ENCODE measurements around the gene ZBTB8A. TPM values are rescaled to one million over a fixed set of nuclear protein-coding genes. Genes with fewer than 3 reads are reported as not detected.

ZBTB8A gene
- total and polyA plus RNA-seq, 10 of the 15 experiments (the other 5 are each of a cell fraction or from before 2014, with no cell fraction given): 0.48 to 4.7 (median 2.4) TPM

DNA sequence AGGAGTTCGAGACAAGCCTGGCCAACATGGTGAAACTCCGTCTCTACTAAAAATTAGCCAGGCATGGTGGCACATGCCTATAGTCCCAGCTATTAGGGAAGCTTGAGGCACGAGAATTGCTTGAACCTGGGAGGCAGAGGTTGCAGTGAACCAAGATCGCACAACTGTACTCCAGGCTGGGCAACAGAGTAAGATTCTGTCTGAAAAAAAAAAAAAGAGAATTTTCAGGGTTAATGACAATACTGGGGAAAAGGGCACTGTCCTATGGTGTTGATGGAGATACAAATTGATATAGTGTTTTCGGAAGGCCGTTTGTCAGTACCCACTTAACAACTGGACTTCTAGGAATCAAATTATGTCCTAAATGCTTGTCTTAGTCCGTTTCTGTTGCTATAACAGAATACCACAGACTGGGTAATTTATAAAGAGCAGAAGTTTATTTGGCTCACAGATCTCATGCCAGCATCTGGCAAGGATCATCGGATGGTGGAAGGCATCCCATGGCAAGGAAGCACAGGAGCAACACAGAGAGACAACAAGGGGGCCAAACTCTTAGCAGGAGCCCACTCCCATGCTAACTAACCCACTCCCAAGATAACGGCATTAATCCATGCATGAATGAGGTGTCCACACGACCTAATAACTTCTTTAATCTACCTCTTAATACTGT is 41.3 kb downstream of the ZBTB8A start:
- ChIA-PET CTCF (no interaction called here), RAD21 (ENCODE audit: unreplicated experiment) (no interaction called here), SMC1A (ENCODE audit: uncharacterized antibody, unreplicated experiment) (no interaction called here), POLR2A (no interaction called here)
- no peak overlapping the region for H3K4me3 ChIP-seq
- WGBS (ENCODE audit: insufficient coverage, insufficient replicate concordance, low lambda C conversion rate, missing lambda C conversion rate): 79% methylated on average over 10 of the region's 10 CpGs
- H3K27ac ChIP-seq (ENCODE audit: control insufficient read depth, insufficient read depth): no peak overlapping the region
- H3K27me3 ChIP-seq (replicated peaks in 1 of 2; ENCODE audit: control insufficient read depth in 2 of 2, insufficient read depth in 2 of 2, low read length in 1 of 2): no peaks in the 10 kb centered on the region
- no peaks in the 10 kb centered on the region for H4K20me1 ChIP-seq (ENCODE audit: control insufficient read depth, insufficient read depth)
- no TSS peak for BruUV-seq (replicated peaks)
- ATAC-seq: no peak
- no peak for DNase-seq (ENCODE audit: low read depth, low spot score)
- H3K9me3 ChIP-seq (replicated peaks; ENCODE audit: control insufficient read depth, insufficient read depth, low read length): no peaks in the 10 kb centered on the region
- FAIRE-seq: no peak
- H3K79me2 ChIP-seq (ENCODE audit: control insufficient read depth, insufficient read depth, low read length): no peaks in the 10 kb centered on the region
- no peak overlapping the region for H3K4me2 ChIP-seq (ENCODE audit: control insufficient read depth, insufficient read depth)
- in situ Hi-C loops (cut with MboI): no loop called here
- intact Hi-C loops (cut with micrococcal nuclease; ENCODE audit: unreplicated experiment): no loop called here
- H3K9ac ChIP-seq (ENCODE audit: control insufficient read depth, insufficient read depth, low read length): no peak overlapping the region
- H3K4me1 ChIP-seq (ENCODE audit: control insufficient read depth, insufficient read depth, low read length): no peaks in the 10 kb centered on the region
- no peaks in the 10 kb centered on the region for H3K36me3 ChIP-seq (ENCODE audit: control insufficient read depth in 2 of 2, insufficient read depth in 2 of 2, low read length in 1 of 2)
- H2AFZ ChIP-seq (ENCODE audit: control insufficient read depth, low read depth, low read length): no peak overlapping the region
- TF ChIP-seq TARDBP (IDR thresholded peaks at IDR 0.05; ENCODE audit: borderline replicate concordance) (no peak), HDAC2 (IDR thresholded peaks at IDR 0.05) (no peak), POLR2AphosphoS2 (IDR thresholded peaks at IDR 0.05; ENCODE audit: low read depth, low read length) (no peak), PRDM15 (CRISPR knock-in tag; IDR thresholded peaks at IDR 0.05) (no peak), STAT1 (conservative IDR thresholded peaks at IDR 0.05) (no peak), YY1 (IDR thresholded peaks at IDR 0.05; ENCODE audit: low read depth, low read length) (no peak), ZZZ3 (IDR thresholded peaks at IDR 0.05; ENCODE audit: control insufficient read depth, insufficient read length, low read depth) (no peak), MEF2B (IDR thresholded peaks at IDR 0.05; ENCODE audit: partially characterized antibody, poor library complexity, severe bottlenecking) (no peak)
- TF ChIP-seq, protein P1, sequence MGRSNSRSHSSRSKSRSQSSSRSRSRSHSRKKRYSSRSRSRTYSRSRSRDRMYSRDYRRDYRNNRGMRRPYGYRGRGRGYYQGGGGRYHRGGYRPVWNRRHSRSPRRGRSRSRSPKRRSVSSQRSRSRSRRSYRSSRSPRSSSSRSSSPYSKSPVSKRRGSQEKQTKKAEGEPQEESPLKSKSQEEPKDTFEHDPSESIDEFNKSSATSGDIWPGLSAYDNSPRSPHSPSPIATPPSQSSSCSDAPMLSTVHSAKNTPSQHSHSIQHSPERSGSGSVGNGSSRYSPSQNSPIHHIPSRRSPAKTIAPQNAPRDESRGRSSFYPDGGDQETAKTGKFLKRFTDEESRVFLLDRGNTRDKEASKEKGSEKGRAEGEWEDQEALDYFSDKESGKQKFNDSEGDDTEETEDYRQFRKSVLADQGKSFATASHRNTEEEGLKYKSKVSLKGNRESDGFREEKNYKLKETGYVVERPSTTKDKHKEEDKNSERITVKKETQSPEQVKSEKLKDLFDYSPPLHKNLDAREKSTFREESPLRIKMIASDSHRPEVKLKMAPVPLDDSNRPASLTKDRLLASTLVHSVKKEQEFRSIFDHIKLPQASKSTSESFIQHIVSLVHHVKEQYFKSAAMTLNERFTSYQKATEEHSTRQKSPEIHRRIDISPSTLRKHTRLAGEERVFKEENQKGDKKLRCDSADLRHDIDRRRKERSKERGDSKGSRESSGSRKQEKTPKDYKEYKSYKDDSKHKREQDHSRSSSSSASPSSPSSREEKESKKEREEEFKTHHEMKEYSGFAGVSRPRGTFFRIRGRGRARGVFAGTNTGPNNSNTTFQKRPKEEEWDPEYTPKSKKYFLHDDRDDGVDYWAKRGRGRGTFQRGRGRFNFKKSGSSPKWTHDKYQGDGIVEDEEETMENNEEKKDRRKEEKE (IDR thresholded peaks at IDR 0.05): no peak
- TF ChIP-seq, protein P2, sequence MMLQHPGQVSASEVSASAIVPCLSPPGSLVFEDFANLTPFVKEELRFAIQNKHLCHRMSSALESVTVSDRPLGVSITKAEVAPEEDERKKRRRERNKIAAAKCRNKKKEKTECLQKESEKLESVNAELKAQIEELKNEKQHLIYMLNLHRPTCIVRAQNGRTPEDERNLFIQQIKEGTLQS (IDR thresholded peaks at IDR 0.05; ENCODE audit: borderline replicate concordance, extremely low read depth, low read depth, low read length): no peak
- TF ChIP-seq, protein P3, sequence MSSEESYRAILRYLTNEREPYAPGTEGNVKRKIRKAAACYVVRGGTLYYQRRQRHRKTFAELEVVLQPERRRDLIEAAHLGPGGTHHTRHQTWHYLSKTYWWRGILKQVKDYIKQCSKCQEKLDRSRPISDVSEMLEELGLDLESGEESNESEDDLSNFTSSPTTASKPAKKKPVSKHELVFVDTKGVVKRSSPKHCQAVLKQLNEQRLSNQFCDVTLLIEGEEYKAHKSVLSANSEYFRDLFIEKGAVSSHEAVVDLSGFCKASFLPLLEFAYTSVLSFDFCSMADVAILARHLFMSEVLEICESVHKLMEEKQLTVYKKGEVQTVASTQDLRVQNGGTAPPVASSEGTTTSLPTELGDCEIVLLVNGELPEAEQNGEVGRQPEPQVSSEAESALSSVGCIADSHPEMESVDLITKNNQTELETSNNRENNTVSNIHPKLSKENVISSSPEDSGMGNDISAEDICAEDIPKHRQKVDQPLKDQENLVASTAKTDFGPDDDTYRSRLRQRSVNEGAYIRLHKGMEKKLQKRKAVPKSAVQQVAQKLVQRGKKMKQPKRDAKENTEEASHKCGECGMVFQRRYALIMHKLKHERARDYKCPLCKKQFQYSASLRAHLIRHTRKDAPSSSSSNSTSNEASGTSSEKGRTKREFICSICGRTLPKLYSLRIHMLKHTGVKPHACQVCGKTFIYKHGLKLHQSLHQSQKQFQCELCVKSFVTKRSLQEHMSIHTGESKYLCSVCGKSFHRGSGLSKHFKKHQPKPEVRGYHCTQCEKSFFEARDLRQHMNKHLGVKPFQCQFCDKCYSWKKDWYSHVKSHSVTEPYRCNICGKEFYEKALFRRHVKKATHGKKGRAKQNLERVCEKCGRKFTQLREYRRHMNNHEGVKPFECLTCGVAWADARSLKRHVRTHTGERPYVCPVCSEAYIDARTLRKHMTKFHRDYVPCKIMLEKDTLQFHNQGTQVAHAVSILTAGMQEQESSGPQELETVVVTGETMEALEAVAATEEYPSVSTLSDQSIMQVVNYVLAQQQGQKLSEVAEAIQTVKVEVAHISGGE (CRISPR knock-in tag; IDR thresholded peaks at IDR 0.05): no peak
- TF ChIP-seq, protein P4, sequence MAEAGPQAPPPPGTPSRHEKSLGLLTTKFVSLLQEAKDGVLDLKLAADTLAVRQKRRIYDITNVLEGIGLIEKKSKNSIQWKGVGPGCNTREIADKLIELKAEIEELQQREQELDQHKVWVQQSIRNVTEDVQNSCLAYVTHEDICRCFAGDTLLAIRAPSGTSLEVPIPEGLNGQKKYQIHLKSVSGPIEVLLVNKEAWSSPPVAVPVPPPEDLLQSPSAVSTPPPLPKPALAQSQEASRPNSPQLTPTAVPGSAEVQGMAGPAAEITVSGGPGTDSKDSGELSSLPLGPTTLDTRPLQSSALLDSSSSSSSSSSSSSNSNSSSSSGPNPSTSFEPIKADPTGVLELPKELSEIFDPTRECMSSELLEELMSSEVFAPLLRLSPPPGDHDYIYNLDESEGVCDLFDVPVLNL (IDR thresholded peaks at IDR 0.05; ENCODE audit: low read depth, low read length): no peak
